Choroid plexus epithelial cell (primary cell): ENCODE data around the gene SLC25A26.

Source experiments
- DNase-seq: peaks from one replicate; pipeline ENCODE4 v3.0.0-alpha.2; 2010; ENCODE audit warnings: low read depth
- H3K4me3 ChIP-seq: 2 replicates; pipeline ENCODE4 v1.5.1; 2011; ENCODE audit warnings: low read depth, mild to moderate bottlenecking, control low read depth, low read length, moderate library complexity
- CTCF ChIP-seq: conservative IDR thresholded peaks from 2 replicates; pipeline ENCODE4 v1.5.1; 2011; ENCODE audit warnings: low read depth, mild to moderate bottlenecking, control low read depth, inconsistent platforms, low read length, moderate library complexity

The SLC25A26 gene

GRCh38 chr3:66396888-66397287, 176.1 kb downstream of the SLC25A26 start:
- H3K4me3 ChIP-seq = no peak overlapping the region
- TF ChIP-seq CTCF = no peak
- no peak for DNase-seq

- no peak overlapping the region for H3K4me3 ChIP-seq
- DNase-seq = peak; percentile 59
- TF ChIP-seq CTCF = no peak
These were observed 176.9 kb downstream of the SLC25A26 start for GRCh38 chr3:66397745-66398144.

GRCh38 chr3:66398228-66399025, 177.6 kb downstream of the SLC25A26 start:
- no peak overlapping the region for H3K4me3 ChIP-seq
- DNase-seq = no peak
- TF ChIP-seq CTCF = no peak

GRCh38 chr3:66399529-66400232, 178.9 kb downstream of the SLC25A26 start:
- no peak for TF ChIP-seq CTCF
- DNase-seq = no peak
- H3K4me3 ChIP-seq = no peak overlapping the region

- DNase-seq = peak; percentile 46
- no peak overlapping the region for H3K4me3 ChIP-seq
- TF ChIP-seq CTCF = peak; percentile 35
These were observed 179.8 kb downstream of the SLC25A26 start for GRCh38 chr3:66400411-66401156.

GRCh38 chr3:66401157-66401550, 180.4 kb downstream of the SLC25A26 start:
- no peak overlapping the region for H3K4me3 ChIP-seq
- no peak for TF ChIP-seq CTCF
- DNase-seq = no peak
